GM23248 (cell line): ENCODE measurements around the gene RNF157.

ENCODE experiments used
- EZH2 ChIP-seq: fragments of 200-600 bp; sonication (generic); IDR thresholded peaks from 2 replicates; pipeline ENCODE4 v1.6.1; 2018; ENCODE audit warnings: antibody characterized with exemption, mild to moderate bottlenecking; ENCODE audit not compliant: insufficient read depth, poor library complexity, severe bottlenecking
- EZH2phosphoT487 ChIP-seq: fragments of 200-600 bp; sonication (generic); IDR thresholded peaks from 2 replicates; pipeline ENCODE4 v1.6.1; 2018; ENCODE audit warnings: antibody characterized with exemption, moderate library complexity, mild to moderate bottlenecking, low read depth; ENCODE audit not compliant: insufficient read depth

DNA sequence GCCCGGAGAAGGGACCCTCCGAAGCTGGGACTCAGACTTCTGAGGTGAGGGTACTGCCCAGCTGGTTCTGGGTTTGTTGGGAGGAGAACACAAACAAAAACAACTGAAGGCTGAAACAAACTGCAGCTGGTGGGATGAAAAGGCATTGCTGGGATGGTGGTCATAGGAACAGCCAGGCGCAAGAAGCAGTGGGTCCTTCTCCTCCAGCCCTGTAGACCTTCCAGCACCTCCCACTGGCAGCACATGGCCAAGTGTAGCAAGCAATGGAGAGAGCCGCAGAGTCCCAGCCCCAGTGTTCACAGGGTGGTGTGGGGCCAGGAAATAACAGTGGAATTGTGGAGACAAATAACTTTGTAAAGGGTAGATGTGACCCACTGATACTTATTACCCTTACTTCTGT lies 50.6 kb downstream of the RNF157 start:
- TF ChIP-seq EZH2: no peak
- no peak for TF ChIP-seq EZH2phosphoT487
